SW480 (cell line): ENCODE measurements around the gene SLC7A1.

Experiments
- DNase-seq: peaks from one replicate; pipeline ENCODE4 v3.0.0-alpha.2; 2016; ENCODE audit warnings: low spot score

SLC7A1 gene

DNA sequence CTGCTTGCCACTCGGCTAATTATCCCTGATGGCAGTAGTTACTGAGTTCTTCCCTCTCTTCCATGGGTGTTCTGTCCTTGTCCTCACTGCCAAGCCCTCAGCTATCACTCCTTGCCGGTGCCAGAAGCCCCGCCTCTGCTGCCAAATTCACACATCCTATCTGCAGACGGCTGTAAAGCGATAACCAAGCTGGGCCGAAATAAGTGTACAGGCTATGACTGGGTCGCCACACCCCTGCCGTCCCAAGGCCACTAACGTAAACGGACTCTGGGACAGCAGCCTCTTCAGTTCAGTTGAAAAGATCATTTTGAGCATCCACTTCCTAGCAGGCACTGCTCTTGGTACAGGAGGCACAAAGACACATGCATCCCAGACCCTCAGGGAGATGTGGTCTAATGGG lies 13.3 kb downstream of the SLC7A1 start:
- no peak for DNase-seq

DNA sequence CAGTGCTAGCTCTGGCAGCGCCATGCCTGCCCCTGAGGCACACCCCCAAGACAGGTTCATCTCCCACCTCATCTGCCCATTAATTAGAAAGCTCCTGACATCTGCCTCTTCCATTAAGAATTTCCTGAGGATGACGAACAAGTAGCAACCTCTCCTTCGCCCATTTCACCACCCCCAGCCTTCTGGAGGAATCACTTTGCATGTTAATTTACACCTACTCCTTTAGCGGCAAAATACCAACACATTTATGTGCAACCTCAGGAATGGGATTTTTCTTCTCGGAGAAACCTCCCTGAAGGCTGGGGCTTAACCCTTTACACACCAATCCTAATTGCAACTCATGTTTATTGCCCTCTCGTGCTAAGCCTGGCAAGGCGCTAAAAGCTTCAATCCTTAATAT lies 13.8 kb downstream of the SLC7A1 start:
- no peak for DNase-seq

DNA sequence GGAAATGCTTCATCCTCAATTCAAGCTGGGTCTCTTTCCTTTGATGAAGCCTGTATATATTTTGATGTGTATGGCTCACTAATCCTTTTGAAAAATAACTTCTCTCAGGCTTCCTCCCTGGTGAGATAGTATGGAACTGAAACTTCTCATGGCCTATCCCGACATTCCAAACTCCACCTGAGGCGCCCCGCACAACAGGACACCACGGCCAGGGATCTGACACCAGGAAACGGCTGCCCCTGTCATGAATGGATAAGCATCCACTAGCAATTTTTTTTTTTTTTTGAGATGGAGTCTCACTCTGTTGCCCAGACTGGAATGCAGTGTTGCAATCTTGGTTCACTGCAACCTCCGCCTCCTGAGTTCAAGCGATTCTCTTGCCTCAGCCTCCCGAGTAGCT lies 16.4 kb downstream of the SLC7A1 start:
- no peak for DNase-seq

DNA sequence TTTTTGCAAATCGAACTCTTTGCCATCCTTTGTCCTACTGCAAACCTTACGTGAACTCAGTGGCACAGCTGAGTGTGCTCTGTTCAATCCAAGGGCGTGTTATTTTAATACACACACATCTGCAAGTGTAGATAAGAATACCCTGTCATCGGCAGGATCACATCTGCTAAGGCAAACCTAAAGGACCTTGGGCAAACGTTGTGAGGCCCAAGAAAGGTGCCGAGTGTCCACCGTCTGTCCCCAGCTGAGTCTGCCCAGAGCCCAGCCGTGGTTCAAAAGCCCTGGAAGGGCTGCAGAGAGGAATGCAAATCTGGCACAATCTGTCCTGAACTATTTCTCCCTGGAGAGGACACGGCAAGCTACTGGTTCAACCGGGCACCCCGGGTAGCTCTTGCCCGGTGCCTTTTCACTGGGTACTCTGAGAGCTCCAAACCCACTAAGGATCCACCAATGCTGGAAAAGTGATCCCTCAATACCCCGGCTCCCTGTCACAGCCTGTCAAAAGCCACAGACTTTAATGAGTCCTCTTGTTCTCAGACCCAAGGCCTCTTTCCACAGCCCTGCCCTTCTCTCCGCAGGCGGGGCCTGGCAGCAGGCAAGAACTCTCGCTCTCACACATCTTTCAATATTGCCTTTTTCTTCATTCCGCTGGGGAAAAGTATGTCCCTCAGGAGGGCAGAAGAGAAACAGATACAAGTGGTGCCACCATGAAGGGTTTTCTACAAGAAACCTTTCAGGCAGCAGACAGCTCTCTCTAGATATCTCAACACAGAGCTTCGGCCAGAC lies 17.0 kb downstream of the SLC7A1 start:
- DNase-seq, result no peak

DNA sequence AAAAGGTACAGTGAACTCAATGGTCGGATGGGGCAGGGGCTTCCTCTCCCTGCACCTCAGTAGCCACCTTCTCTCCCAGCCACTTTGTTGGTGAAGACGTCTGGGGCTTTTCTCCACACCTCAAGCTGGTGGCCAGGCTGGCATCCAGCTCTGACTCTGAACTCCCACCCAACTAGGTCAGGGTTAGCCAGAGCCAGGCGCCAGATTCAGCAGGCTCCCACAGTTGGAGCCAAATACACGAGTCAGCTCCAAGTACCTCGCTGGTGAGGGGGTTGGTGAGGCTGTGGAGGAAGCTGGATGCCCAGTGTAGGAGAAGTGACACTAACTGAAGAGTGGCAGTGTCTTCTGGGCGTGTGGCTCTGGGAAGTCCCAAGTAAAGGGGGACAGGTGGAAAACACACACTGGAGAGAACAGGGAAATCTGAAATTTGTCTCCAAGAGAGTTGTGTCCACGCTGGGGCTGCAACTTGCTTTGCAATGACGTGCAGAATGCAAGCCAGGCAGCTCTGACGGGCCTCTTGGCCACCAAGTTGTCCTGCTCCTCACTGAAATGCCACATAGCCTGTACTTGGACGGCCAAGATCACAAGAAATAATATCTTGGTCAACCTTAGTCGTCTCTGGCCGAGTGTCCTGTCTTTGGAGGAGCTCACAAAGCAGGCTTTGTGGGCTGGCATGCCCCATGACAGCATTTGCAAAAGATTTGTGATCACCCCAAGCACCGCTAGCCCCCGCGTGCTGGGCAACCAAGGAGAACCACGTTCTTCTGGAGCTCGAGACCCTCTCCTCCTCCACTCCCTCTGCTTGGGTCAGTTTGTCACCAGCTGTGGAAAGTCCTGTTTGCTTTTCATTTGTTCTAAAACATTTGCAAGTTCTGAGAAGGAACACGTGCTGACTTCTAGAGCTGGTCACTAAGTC lies 18.1 kb downstream of the SLC7A1 start:
- no peak for DNase-seq

DNA sequence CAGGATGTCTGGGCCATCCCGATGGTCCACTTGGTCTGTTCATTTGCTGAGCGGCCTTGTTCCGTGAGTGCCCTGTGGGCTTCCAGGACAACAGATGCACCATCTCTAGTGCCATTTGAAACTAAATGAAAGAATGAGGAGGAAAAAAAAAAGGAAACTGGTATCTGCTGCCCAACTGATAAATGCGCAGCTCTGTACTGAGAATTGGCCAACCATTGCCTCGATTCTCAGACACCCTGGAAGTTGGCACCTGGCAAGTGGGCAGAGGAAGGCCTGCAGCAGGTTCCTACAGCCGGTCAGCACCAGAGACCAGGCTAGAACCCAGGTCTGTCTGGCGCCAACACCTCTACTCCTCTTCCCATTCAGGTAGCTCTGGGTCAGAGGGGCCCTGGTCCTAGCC lies 18.9 kb downstream of the SLC7A1 start:
- no peak for DNase-seq

DNA sequence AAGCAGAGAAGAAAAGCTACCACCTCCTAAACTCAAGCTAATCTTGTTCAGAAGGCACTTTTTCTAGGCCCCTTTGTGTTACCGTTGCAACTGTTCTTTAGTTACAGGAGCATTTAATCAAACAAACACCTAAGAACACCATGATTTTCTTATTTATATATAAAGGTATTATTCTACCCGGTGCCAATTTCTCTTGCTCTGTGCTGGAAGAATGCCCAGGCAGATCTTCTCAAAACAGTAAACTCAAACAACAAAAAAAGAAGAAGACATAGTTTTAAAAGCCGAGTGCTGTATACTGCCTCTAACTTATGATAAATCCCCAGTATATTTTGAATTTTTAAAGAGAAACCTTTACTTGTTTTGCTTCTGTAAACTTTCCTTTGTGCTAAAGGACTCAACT lies 20.4 kb downstream of the SLC7A1 start:
- DNase-seq, result no peak

DNA sequence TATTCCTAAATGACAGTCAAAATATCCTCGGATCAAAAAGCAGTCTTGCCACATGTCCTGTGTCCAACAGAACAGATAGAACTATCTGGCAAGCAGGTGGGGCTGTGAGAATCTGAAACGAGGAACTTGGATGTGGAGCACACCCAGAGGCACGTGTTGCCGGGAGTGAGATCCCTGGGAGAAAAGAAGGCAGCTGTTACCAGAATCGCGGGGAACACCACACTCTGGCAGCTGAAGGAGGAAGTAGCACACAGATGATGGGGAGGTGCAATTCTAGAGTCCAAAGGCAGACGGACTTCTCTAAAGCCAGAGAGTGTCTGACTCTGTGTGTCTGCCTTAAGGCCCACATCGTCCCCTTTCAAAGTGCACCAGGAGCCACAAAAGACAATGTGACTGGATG lies 22.3 kb downstream of the SLC7A1 start:
- DNase-seq, result no peak

DNA sequence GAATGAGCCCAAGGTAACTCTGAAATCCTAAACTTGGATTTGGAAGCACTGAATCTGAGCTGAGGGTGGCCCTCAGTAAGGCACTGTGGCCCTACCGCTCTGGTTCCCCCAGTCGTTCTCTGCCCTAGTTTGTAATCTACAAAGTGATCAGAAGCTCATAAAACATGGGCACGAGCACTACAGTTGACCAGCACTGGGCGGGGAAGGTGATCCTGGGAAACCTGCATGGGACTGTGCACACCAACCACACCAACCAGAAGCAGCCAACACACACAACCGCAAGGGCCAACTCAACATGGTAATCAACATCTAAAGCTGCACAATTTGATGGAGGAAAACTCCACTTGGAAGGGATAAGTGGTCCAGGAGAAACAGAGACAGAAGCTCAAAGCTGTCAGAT lies 22.9 kb downstream of the SLC7A1 start:
- no peak for DNase-seq

DNA sequence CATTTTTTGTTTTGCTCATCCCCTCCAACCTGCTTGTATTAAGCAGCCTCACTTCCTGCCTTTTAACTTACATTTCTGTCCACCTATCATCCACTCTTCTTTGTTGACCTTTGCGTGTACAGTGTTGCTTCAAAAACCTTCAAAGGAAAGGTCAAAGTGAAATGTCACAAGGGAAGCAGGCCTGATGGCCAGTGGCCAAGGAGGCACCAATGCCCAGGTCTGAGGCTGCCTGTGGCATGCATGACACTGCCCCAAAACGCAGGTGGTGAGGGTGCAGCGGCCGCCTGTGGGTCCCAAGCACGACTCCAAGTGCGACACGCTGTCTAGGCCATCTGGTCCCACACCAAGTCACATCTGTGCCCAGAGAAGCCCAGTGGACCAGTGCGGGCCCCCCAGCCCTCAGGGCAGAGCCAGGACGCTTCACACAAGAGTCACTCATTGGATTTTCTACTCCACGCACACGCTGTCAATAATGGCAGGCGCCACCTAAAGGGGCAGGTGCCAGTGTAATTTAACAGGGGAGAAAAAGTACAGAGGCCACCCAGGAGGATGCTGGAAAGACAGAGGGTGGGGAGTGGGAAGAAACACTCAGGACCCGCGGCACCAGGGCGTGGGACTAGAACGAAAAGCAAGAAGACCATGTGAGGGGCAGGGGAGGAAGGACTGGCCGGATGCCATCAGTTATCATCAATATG lies 23.5 kb downstream of the SLC7A1 start:
- DNase-seq, result no peak

DNA sequence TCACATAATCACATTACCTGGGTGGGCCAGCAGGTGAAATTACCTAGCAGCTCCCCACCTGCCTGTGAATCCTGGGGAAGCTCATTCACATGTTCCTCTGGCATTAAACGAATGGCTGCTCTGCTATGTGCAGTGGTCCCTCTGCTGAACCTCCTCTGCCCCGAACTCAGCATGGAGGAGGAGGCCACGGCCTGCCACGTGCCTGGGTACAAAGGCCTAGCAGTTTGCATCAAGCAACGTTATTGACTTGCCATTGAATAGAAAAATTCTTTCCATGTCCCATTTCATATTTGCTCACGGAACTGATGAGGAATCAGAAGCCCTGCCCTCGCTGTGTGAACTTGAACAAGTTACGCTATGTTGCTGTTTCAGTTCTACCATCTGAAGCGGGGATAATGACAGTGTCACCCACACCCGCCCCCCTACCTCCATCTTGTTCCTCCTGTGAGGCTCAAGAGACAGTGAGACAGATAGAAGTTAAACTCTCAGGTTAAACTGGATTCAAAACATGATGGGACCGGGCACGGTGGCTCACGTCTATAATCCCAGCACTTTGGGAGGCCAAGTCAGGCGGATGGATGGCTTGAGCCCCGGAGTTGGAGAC lies 25.3 kb downstream of the SLC7A1 start:
- DNase-seq, result no peak

DNA sequence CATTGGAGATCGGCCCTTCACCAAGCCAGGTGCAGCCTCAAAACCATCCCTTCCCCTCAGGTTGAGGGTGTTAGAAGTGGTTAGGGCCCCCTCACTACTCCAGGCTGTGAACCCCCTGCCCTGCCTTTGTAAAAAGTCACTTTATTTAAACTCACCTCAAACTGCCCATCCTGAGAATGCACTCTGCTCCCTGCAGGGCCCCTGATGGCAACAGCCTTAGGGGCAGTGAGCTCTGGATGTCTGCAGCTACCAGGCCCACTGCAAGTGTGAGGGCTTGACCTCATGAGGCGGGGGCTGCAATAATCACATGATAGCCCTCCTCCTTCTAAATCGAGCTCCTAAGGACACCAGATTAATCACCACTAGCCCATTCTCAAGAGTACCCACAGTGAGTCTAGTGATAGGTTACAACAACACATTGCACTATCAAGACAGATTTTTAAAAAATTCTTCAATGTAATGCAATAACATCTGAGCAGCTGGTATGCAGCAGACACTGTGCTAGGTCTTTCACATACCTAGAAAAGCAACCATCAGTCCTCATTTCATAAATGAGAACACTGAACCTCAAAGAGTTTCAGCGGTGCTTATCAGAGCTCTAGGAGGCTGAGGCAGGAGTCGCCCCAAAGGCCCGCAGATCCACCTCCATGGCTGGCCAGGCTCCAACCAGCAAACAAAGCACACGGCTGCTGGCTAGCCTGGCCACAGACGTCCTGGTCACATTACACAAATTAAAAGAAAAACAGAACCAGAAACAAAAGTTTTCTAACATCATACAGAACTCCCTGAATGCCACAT lies 26.0 kb downstream of the SLC7A1 start:
- DNase-seq, result no peak

DNA sequence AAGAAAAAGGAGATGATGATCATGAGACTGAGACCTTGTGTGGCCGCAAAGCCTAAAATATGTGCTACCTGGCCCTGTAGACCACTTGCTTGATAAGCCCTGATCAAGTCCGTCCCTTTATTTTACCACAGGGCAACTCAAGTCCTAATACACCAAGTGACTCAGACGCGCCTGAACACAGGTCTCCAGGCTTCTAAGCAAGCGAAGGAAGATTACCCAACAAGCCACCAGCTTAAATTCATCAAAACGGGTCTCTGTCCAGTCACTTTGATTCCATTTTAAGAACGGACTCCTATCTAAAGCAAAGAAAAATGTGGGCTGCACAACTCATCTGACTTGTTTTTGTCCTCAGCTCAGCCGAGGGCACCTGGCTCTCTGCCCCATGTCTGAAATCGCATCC lies 26.8 kb downstream of the SLC7A1 start:
- DNase-seq, result no peak

DNA sequence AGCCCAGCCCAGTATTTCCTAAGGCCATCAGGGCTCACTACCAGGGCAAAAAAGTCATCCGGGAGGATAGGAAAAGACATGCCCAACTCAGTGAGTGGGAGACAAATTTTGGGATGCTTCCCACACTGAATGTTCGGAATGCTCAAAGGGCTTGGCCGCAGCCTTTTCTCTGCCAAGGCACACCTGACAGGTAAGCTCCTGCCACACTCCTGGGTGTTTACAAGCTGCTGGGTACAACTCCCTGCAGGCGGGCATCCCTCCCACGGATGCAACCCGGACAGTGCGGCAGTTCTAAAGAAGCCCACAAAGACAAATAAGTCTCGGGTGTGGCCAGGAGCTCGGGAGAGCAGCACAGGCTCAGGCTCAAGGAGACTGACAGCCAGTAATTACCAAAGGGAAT lies 28.1 kb downstream of the SLC7A1 start:
- DNase-seq, result no peak

DNA sequence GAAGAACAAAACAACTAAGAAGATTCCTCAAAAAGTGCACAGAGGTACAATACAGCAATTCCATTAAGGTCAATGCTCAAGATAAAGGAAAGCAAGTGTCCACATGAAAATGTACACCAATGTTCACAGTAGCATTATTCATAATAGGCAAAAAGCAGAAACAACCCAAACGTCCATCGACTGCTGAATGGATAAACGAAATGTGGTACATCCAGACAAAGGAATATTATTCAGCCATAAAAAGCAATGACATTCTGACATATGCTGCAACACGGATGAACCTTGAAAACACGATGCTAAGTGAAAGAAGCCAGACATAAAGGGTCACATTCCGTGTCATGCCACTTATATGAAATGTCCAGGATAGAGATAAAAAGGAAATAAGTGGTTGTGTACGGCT lies 29.3 kb downstream of the SLC7A1 start:
- DNase-seq, result no peak

DNA sequence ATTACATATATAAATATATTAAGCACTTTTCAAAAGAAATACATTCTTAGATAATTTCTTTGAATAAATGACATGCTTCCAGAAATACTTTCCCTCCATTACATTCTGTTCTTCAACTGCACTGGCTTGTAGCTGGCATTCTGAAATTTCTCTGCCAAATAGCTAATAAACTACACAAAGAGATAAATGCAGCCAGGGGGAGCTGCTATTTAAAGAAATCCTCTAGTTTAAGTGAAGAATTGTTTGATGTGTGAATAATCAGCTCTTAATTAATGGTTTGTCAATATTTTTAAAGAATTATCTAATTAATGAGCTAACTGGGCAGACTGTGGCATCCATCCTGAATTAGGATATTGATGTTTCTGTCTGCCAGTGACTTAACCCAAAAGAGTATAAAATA lies 30.7 kb downstream of the SLC7A1 start:
- DNase-seq, result no peak

DNA sequence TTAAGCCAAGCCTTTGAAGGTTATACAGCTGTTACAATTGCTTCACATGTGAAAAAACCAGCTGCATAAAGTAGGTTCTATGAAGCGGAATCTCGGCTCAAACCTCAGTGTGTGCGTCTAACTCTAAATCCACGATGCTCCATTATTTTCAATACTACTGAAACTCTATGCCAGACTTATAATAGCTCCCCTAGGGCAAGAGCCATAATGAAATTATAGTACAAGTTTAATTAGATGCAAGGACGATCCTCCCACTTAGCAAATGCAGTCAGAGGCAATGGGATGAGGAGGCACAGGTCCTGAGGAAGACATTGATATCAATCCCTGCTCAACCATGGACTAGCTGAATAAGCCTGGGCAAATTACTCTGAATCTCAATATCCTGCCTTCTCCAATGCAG lies 31.1 kb downstream of the SLC7A1 start:
- DNase-seq, result no peak

DNA sequence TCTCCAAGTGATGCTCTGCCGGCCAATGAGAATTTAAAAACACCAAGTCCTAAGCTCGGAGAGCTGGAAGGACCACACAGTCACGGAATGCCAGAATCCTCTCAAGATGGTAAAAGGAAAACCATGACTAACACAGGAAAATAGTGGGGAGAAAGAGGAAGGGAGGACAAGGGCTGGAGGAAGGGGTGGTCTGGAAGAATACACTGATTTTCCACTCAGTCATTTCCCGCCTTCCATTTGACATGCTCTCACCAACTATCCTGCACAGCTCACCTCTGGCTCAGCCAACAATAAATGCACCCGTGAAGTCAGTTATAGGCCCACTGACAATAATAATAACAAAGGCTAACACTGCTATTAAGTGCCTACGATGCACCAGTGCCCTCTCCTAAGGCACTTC lies 31.5 kb downstream of the SLC7A1 start:
- DNase-seq, result no peak

DNA sequence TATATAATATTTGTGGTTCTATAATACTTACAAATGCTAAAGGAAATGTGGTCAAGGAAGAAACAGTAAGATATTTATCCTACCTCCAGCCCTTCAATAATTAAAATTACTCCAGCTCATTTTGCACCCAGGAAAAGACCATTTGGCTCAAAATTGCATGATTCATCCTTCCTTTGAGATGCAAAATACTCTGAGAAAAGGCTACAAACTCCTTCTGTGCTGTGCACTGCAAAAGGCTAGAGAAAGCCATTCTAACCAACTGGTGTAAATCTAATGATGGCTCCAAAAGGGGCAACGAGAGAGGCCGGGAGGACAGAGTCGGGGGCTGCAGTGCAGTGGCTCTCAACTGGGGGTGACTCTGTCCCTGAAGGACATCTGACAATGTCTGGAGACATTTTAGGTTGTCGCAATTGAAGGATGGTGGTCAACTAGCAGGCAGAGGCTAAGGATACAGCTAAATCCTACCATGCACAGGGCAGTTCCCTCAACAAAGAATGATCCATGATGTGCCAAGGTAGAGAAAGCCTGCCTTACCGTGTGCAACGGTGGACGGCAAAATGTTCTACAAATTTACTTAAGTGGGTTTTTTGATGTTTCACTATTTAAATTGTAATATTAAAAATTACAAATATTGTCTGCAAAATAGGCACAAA lies 32.6 kb downstream of the SLC7A1 start:
- DNase-seq, result no peak

DNA sequence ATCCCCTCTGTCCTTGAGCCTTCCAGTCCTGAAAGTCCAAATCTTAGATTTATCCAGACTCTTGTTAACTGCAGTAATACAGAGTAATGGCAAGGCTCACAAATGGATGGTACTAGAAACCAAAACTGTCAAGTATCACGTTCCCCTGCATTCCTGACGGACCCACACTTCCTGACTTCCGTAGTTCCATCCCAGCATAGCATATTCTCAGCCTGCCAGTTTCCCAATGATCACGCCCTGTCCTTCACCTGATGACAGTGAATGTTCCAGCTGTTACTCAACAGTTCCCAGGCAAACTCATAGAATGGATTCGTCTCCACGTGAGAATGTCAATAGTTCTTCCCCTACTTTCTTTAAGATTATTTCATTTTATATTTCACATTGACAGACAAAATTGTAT lies 33.6 kb downstream of the SLC7A1 start:
- DNase-seq, result no peak

DNA sequence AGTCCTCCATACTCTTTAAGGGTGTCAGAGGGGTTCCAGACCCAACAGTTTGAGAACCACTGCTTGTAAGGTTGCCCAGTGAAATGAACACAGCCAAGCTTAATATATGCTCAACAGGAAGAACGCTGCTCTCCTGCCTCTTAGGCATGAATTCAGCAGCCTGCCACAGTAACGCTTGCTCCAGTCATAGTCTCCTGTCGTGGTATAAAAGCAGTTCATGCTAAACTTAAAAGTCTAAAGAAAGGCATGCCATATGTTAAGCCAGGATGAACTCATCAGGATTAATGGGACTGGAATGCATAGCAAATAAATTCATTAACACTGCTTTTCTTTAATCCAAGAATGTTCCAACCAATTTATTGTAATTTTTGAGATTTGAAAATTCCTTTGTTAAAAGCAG lies 38.7 kb downstream of the SLC7A1 start:
- DNase-seq, result no peak
